T1000 (cell line): ENCODE results near the gene PTPRO.

ENCODE experiments used
- DNase-seq: peaks from one replicate; lab custom pipeline; 2025; ENCODE audit warnings: mixed read lengths; lab: John Stamatoyannopoulos, UW

The PTPRO gene

DNA sequence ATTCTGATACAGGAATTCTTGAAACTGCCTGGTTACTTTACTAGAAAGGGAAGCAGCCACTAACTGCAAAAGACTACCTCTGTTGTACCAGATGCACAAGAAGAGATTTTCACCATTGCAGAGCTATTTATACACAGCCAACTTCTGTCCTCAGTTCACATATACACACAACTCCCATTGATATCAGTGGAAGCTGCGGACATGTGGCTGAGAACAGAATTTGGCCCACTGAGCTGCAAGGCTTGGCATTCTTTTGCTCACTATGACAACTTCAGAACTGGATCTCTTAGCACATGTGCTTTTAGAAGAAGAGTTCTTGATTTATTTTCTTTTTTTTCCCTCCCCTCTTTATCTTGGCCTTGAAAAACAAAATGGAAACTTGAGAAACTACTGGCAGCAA lies 28.3 kb downstream of the PTPRO start:
- no peak for DNase-seq

DNA sequence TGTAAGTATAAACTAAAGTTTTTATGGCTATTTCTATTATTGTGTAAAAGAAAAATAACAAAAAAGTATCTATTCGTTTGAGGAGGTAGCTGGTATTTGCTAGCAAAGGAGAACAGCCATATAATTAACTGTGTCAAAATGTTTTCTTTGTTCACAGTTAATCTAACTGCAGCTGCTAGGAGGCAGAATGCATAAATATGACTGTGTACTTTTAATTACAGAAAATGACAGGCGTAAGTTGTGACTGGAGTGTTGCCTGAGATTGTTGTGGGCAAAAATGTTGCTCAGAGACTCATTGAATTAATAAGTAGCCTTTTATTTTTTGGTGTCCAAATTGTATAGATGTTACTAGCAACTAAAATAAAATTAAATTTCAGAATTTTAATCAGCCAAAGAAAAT lies 33.5 kb downstream of the PTPRO start:
- no peak for DNase-seq

DNA sequence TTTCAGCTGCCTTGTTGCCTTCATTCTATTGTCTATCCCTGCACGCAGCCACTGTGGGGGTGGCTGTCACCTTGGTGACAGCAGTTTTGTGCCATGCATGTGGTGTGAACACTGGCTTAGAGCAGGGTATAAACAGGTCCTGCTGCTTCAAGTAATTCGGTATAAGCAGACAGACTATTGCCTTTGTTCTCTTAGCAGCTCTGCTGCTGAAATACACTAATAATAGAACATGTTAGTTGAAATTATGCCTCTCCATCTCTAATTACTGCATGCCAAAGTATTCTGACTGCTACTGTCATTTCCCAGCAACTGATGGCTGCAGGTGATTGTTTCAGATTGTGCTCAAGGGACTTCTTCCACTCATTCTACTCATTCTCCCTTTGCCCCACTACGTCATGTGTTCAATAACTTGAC lies 34.6 kb downstream of the PTPRO start:
- no peak for DNase-seq

DNA sequence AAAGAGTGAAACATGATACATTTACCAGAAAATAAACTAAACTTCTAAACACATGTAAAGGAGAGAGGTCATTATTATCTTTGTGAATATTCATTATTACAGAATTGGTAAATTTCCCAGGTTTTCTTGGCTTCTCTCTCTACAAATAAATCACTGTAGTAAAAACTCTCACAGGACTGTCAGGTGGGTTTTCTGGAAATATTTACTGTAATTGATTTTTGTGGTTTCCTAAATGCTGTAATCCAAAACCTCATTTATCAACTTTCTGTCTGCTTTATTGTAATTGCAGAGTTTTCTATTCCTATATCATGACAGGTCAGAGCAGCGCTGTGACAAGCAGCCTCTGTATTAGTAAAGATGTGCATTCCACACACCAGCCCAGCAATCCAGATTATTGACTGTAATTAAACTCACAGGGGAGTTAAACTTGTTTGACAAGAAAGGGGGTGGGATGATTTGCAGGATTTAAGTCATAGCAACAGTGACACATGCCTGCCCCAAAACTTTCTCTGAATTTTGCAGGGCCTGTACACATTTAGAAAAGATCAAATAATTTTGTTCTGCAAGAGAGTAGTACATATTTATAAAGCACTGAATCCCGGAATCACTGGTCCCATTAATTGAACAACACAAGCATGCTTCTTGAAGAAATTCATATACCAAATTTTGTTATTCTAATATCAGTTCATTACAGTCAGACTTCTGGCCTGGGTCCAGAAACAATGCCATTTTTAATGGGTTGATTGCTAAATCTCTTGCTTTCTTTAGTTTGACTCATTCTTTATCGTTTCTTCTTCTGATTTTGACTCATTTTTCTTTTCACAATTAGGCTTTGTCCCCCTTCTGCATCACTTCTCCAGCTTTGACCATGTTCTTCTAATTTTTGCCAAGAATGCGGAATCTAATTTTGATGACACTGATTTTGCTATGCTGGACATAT lies 42.2 kb downstream of the PTPRO start:
- no peak for DNase-seq

DNA sequence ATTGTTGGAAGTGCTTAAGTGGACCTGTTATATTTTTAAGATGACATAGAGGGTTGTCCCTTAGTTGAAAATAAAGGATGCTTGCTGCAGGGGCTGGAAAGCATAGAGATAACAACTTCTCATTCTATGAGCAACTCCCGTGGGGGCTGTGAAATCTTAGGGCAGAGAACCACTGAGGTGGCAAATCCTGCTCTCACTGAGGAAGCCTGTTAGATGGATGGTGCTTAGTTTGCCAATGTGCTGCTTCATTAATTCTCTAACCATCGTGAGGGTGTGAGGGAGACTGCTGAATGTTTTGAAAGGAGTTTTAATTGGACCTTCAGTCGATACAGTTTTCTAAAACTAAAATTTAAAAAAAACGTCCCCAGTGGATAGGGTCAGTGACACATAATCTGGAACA lies 46.5 kb downstream of the PTPRO start:
- DNase-seq, result no peak

DNA sequence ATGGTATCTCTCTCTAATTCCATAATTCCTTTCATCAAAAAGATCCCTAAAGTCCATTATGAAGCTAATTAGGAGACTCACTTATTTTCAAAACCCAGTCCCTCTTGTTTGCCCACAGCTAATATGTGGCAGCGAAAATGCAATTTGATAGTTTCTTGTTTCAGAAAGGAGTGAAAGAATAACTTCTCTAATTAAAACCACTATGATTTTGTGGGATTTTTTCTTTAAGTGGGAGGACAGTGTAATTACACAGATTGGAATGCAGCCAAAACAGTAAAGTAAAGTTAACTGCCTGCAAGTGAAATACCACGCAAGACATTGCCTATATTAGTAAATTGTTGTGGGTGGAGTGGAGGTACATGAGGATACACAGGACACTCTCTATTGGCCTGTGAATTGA lies 50.0 kb downstream of the PTPRO start:
- DNase-seq, result no peak

DNA sequence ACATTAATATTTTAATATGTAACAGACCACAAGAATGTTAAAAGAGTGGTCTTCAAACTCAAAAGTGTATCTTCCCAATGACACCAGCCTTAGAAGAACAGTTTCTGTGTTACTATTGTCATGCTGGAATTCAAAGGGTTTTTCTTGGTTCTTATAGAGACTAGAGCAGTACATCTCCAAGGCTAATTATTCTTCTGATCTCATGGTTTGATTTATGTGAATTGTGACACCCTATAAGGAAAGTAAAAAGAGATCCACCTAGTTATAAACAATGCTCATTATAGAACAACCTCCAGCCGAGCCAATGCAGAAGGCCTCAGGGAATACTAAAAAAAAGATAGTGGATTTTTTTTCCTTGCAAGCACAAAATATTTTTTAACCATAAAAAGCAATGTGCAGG lies 65.5 kb downstream of the PTPRO start:
- no peak for DNase-seq

DNA sequence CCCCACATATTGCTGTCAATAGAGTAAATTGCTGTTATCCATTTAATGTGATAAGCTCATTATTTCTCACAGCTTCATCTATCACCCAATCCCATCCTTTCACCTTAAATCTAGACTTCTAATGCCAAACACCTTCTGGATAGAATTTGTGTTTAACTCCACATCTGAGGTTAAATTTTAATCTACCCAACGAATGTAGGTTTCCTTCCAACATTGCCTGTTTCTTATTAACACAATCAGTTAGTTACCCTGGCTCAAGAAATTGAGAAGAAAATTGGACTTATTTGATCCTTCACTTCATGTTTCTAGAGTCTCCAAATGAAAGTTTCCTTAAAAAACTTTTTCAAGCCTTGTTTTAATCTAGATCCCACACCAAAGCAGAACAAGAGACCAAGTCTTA lies 67.3 kb downstream of the PTPRO start:
- DNase-seq, result no peak

DNA sequence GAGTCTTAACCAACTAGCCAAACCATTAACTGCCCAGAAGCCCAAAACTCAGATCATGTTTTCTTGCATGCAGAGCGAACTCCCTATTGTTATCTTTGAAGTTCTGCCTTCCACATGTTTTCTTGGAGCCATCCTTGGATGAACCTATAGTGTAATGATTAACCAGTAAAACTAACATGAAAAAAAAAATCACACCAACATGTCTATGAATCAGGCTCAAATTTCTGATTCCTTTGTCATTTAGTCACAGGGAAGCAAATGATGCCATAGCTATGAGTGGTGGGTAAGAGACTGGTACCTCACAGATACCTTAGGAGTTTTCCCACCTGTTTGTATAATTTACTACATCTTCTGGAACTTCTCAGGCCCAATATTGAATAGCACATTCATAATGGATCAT lies 70.7 kb downstream of the PTPRO start:
- DNase-seq, result no peak

DNA sequence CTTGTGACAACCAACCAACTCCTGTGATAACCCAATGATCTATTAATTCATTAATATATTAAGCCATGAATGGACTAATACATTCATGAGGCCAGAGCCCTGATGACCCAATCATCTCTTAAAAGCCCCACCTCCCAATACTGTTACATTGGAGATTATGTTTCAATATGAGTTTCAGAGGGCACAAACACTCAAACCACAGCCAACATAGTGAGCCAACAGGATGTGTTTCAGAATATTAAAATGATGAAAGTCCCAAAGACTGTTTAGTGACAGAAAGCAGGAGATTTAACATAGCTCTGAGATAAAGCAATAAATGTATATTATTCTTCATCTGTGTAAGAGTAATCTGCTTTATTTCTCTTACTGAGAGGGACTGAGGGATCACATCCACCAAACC lies 71.7 kb downstream of the PTPRO start:
- DNase-seq, result no peak

DNA sequence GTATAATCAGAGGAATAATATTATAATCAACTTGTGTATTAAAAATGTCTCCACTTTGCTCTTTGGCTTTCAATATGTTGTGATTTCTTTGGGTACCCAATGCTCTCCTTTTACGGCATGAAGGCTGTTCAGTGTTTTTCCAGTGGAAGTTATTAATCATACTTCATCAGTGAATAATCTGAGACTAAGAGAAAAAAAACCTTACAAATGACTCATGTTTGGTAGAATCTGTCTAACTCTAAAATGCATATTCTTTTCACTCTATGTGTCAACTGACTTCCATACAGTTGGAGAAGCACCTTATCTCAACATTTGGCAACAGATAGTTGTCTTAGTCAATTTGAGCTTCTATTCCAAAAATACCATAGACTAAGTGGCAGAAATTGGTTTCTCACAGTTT lies 82.2 kb downstream of the PTPRO start:
- no peak for DNase-seq

DNA sequence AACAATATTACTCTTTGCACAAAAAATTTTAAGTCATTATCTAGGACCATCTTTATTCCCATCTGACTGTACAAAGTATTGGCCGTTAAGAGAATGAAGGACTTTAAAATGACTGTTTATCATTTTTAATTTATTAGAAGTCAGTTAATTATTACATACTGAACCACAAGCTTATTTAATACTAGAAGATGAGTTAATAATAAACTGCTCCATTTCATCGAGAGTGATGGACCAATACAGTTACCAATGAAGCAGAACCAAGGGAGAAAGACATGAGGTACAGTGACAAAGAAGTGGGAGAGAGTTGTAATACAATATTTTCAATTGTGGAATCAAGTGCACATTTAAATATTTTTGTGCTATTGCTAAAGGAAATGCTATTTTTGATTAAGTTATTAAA lies 83.3 kb downstream of the PTPRO start:
- no peak for DNase-seq

DNA sequence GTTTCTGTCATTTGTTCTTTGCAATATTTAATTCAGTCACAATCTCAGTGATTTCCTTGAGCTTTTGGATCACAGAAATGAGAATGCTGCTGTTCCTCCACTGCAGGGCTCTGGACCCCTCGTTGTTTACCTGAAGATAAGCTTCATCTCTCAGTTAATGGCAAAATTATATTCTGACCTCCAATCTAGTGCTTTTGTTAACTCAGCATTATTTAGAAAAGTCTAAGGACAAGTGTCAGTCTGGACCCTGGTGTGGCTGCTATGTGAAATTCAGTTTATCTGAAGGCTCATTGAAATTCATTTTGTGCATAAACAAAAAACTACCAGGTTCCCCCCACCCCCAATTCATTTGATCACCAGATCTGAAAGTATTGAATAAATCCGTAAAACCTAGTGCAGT lies 84.7 kb downstream of the PTPRO start:
- DNase-seq, result no peak

DNA sequence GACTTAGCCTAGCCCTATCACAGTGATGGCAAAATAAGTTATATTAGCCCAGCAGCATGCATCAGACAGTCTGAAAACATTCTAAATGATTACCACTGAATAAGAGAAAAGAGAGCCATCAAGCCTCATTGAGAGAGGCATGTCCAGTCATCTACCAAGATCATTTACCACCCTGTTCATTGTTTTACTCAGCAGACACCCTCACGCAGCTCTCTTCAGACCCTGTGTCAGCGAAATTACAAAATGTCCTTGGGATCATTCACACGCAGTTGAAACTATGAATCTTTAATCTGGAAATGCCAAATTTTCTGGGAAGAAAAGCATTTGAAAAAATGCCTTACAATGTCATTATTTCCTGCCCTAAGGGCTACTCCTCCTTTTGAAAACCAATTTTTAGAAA lies 89.5 kb downstream of the PTPRO start:
- no peak for DNase-seq

DNA sequence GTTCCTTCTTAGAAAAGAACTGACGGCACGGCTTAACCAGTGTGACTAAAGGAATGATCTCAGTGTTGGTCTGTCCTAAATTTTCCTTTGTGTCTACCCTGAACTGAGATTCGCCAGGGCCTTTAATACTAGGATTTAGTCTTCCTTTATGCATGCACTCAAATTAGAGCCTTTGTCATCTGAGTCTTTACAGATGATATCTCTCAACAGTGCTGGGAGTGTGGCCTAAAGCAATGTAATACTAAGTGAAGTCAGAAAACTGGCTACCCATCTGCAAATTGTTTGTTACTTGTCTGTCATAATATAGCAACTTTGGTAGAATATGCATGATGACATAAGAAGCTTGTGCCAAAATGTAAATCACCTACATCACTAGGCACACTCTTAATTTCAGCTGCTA lies 95.4 kb downstream of the PTPRO start:
- no peak for DNase-seq

DNA sequence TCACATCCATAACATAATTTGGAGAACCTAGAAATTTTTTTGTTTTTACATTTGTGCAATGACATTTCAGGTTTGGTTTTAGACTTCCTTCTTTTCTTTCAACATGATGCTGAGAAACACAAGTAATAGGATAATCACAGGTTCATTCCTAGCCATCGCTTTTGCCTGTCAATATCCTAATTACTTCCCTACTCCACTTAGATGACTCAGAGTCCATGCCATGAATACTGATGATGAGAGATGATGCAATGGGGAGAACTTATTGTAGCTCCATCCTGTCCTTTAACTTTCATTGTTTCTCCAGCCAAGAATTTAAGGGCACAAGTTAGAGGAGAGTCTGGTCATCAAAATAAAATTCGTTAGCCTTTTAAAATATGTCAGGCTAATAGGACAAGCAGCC lies 101.3 kb downstream of the PTPRO start:
- no peak for DNase-seq

DNA sequence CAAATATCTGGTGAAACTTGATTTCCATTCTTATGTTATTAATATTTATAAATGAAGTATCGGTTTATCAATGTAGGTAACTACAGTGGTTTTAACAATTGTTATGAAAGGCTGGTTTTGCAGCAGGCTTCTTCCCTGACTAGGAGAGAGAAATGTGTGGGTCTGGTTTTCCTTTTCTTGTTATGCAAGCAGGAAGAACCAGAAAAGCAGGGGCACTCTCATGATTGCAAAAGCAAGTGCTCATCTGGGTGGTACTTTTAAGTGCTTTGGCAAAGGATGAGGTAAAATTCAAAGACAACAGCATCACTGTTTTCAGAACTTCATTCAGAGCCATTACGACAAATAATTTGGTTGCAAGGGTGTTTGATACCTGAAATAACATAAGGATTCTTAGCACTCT lies 105.6 kb downstream of the PTPRO start:
- DNase-seq, result no peak

DNA sequence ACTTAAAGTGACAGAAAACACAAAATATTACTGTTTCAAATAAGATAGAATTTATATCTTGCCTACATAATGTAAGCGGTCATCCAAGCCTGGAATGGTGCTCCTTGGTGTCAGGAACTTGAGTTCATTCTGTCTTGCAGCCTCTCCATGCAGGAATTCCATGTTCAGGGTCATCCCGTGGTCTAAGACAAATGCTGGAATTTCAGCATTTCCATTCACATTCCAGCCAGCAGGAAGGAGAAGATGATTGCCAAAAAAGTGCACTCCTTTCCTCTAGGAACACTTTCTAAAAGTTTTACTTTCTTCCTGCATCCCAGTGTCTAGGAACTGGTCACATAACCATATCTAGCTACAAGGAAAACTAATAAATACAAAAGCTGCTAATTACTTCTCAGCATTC lies 106.3 kb downstream of the PTPRO start:
- DNase-seq, result no peak

DNA sequence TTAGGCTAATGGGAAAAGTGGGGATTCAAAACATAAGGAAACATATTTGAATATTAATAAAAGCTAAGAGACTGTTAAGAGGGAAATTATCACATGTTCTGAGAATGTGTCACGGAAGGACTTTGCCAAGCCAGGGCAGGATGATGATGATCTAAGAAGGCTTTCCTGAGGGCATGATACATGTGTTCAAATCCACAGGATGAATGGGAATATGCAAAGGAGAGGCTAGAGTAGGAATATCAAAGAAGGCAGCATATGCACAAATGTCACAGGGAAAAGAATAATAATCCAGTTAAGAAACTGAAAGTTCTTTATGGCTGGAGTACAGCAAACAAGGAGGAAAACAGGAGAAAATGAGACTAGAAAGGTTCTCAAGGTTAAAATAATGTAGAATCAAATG lies 107.0 kb downstream of the PTPRO start:
- DNase-seq, result no peak

DNA sequence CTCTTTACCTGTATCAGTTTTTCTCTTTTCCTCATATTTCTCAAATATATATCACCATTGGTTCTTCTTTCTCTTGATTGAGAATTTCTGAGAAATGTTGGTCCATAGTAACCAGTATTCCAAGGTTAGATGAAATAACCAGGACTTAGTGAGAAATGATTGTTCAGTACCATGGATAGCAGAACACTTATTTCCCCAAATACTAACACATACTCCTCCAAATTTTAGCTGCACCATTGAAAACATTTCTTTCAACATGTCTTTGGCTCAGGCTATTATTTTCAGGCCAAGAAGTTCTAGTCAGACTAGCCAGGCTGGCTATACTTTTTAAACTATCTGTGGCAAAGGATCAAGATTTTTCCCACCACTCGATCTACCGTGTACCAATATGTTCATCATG lies 113.3 kb downstream of the PTPRO start:
- DNase-seq, result no peak

DNA sequence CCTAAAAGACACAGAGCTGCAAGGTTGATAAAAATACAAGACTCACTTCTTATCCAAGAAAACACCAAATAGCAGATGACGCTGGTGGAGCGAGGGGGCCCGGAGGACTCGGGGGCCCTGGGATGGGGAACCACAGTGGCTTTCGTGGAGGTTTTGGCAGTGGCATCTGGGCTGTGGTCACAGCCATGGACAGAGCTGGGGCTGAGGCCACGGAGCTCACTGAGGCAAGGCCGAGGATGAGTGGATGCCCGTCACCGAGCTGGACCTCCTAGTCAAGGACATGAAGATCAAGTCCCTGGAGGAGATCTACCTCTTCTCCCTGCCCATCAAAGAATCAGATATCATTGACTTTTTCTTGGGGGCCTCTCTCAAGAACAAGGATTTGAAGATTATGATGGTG lies 117.2 kb downstream of the PTPRO start:
- DNase-seq, result no peak

DNA sequence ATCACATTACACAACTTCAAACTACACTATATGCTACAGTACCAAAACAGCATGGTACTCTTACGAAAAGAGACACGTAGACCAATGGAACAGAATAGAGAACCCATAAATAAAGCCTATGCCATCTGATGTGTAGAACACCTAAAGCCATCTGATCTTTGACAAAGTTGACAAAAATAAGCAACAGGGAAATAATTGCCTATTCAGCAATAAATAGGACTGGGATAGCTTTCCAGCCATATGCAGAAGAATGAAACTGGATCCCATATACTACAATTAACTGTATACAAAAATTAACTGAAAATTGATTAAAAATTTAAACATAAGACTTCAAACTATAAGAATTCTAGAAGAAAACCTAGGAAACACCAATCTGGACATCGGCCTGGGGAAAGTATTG lies 120.7 kb downstream of the PTPRO start:
- no peak for DNase-seq

DNA sequence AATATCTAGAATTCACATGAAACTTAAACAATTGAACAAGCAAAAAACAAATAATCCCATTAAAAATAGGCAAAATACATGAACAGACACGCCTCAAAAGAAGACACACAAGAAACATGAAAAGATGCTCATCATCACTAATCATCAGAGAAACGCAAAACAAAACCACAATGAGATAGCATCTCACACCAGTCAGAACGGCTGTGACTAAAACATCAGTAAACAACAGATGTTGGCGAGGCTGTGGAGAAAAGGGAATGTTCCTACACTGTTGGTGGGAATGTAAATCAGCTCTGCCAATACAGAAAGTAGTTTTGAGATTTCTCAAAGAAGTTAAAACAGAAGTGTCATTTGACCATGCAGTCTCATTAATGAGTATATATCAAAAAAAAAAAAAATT lies 121.3 kb downstream of the PTPRO start:
- DNase-seq, result no peak

DNA sequence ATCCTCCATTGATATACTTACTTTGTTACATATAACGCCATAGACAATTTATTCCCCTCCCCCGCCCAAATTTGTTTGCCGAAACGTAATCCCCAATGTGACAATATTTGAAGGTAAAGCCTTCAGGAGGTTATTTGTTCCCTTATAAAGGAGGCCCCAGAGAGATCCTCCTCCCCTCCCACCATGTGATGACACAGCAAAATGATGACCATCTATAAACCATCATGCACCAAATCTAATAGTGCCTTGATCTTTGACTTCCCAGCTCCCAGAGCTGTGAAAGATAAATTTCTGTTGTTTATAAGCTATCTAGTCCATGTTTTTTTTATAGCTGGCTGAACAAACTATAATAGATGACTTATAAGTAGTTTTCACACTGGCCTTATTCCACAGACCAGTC lies 122.2 kb downstream of the PTPRO start:
- no peak for DNase-seq
